ENCODE results near the gene LMX1B.
"Not testable (repeated sequence)": the region's sequence is repeated elsewhere in the genome, so short reads cannot be mapped to it uniquely, and the experiment has no call there.

LMX1B gene

GRCh38 chr9:126613651-126614050 lies at the start of gene LMX1B:
Gene LMX1B, plus strand, starts transcription at chr9:126613928. Its CDS starts 522 bp downstream, at chr9:126614450.
- DNase-seq, result peak; percentile 10 to 15
- TF ChIP-seq POLR2A (IDR thresholded peaks at IDR 0.05; ENCODE audit: low read length) (no peak), GATA1 (IDR thresholded peaks at IDR 0.05; ENCODE audit: low read depth, low read length) (no peak)

GRCh38 chr9:126564128-126564527 lies 49.6 kb upstream of the LMX1B start:
- no peak for DNase-seq
- TF ChIP-seq GATA1 (IDR thresholded peaks at IDR 0.05; ENCODE audit: low read depth, low read length), result no peak

GRCh38 chr9:126564716-126565115 lies 49.0 kb upstream of the LMX1B start:
- TF ChIP-seq GATA1 (IDR thresholded peaks at IDR 0.05; ENCODE audit: low read depth, low read length) (no peak), POLR2A (IDR thresholded peaks at IDR 0.05; ENCODE audit: low read length) (no peak)
- DNase-seq, result no peak

GRCh38 chr9:126565336-126566128 lies 48.2 kb upstream of the LMX1B start:
- no peak for TF ChIP-seq POLR2A (IDR thresholded peaks at IDR 0.05; ENCODE audit: low read length)
- no peak for TF ChIP-seq GATA1 (IDR thresholded peaks at IDR 0.05; ENCODE audit: low read depth, low read length)
- DNase-seq, result no peak

GRCh38 chr9:126569036-126569435 lies 44.7 kb upstream of the LMX1B start:
- DNase-seq, result no peak
- TF ChIP-seq GATA1 (IDR thresholded peaks at IDR 0.05; ENCODE audit: low read depth, low read length), result no peak
- TF ChIP-seq POLR2A (IDR thresholded peaks at IDR 0.05; ENCODE audit: low read length), result no peak

GRCh38 chr9:126578029-126578428 lies 35.7 kb upstream of the LMX1B start:
- no peak for DNase-seq
- TF ChIP-seq POLR2A (IDR thresholded peaks at IDR 0.05; ENCODE audit: low read length) (no peak), GATA1 (IDR thresholded peaks at IDR 0.05; ENCODE audit: low read depth, low read length) (no peak)

- not testable (repeated sequence) for DNase-seq
These were observed 33.4 kb upstream of the LMX1B start for GRCh38 chr9:126580319-126580718.

- TF ChIP-seq POLR2A (IDR thresholded peaks at IDR 0.05; ENCODE audit: low read length) (no peak), GATA1 (IDR thresholded peaks at IDR 0.05; ENCODE audit: low read depth, low read length) (no peak)
- DNase-seq, result no peak
These were observed 31.8 kb upstream of the LMX1B start for GRCh38 chr9:126581893-126582292.

GRCh38 chr9:126582427-126582826 lies 31.3 kb upstream of the LMX1B start:
- DNase-seq, result no peak
- TF ChIP-seq GATA1 (IDR thresholded peaks at IDR 0.05; ENCODE audit: low read depth, low read length), result no peak
- TF ChIP-seq POLR2A (IDR thresholded peaks at IDR 0.05; ENCODE audit: low read length), result no peak

- no peak for DNase-seq
- TF ChIP-seq GATA1 (IDR thresholded peaks at IDR 0.05; ENCODE audit: low read depth, low read length) (no peak), POLR2A (IDR thresholded peaks at IDR 0.05; ENCODE audit: low read length) (no peak)
These were observed 30.5 kb upstream of the LMX1B start for GRCh38 chr9:126583144-126583760.

- DNase-seq, result no peak
- TF ChIP-seq GATA1 (IDR thresholded peaks at IDR 0.05; ENCODE audit: low read depth, low read length) (no peak), POLR2A (IDR thresholded peaks at IDR 0.05; ENCODE audit: low read length) (no peak)
These were observed 29.1 kb upstream of the LMX1B start for GRCh38 chr9:126584611-126585010.

- DNase-seq, result no peak
- TF ChIP-seq POLR2A (IDR thresholded peaks at IDR 0.05; ENCODE audit: low read length), result no peak
- TF ChIP-seq GATA1 (IDR thresholded peaks at IDR 0.05; ENCODE audit: low read depth, low read length), result no peak
These were observed 27.5 kb upstream of the LMX1B start for GRCh38 chr9:126586236-126586635.

GRCh38 chr9:126587187-126588185 lies 26.2 kb upstream of the LMX1B start:
- no peak for TF ChIP-seq GATA1 (IDR thresholded peaks at IDR 0.05; ENCODE audit: low read depth, low read length)
- no peak for TF ChIP-seq POLR2A (IDR thresholded peaks at IDR 0.05; ENCODE audit: low read length)
- no peak for DNase-seq

Measured in erythroblast (primary cell).